SU-DHL-6 (cell line): ENCODE data around the gene AATF.

Experiments used
- CTCF ChIP-seq: fragments of 200-600 bp; sonication (generic); IDR thresholded peaks from one replicate; pipeline ENCODE4 v1.5.1; 2017; ENCODE audit warnings: antibody characterized with exemption, mild to moderate bottlenecking, low read length, moderate library complexity; ENCODE audit not compliant: insufficient read depth, poor library complexity, severe bottlenecking
- EZH2phosphoT487 ChIP-seq: fragments of 200-600 bp; sonication (generic), shearing (Covaris generic); conservative IDR thresholded peaks from 2 replicates; pipeline ENCODE4 v1.6.1; 2018; ENCODE audit warnings: mild to moderate bottlenecking, antibody characterized with exemption, low read length, moderate library complexity, mixed read lengths

DNA sequence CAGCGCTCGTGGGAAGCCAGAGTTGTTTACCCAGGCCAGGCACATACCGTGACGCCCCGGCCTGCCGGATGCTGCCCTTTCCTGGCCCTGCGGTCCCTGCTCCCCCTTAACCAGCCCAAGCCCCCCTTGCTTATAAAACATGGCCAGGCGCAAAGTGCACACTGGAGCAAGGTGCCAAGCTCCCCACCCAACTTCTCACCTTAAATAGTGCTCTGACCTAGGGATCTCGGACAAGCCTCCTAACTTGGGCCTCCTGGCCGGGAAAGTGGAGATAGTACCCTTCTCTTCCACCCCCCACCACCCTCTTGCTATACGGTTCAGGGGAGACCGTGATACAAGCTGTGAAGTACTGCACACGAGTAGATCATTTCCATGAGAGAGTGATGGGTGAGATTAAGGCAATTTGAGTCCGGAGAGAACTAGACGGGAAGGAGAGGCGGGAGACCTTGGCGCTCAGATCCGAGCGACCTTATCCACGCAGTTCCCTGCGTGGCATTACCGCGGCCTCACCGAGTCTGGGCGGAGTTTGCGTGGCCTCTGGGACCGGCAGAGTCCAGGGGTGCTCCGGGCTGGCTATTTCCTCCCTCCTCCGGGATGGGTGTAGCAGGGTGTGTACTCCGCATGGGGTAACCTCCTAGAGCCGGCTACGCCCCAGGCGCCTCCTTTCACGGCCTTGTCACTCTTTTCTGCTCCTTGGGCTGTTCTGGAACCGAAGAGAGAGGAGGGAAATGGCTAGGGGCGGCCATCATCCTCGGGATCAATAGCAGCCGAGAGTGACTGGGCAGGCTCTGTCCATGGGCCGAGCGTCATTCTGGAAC, 15.9 kb upstream of the AATF start:
- TF ChIP-seq CTCF (no peak), EZH2phosphoT487 (no peak)
